PC-9 (cell line): Measurements from ENCODE around the gene ACYP2.

Experiments
- EZH2 ChIP-seq: fragments of 200-600 bp; sonication (generic); IDR thresholded peaks from 2 replicates; pipeline ENCODE4 v1.8.0; 2017; ENCODE audit warnings: antibody characterized with exemption, low read depth
- TF ChIP-seq, protein P1 (sequence below): fragments of 200-600 bp; sonication (generic); conservative IDR thresholded peaks from 2 replicates; pipeline ENCODE4 v1.6.1; 2017; ENCODE audit warnings: mixed run types, antibody characterized with exemption, mild to moderate bottlenecking, moderate library complexity

- TF ChIP-seq, protein P1, sequence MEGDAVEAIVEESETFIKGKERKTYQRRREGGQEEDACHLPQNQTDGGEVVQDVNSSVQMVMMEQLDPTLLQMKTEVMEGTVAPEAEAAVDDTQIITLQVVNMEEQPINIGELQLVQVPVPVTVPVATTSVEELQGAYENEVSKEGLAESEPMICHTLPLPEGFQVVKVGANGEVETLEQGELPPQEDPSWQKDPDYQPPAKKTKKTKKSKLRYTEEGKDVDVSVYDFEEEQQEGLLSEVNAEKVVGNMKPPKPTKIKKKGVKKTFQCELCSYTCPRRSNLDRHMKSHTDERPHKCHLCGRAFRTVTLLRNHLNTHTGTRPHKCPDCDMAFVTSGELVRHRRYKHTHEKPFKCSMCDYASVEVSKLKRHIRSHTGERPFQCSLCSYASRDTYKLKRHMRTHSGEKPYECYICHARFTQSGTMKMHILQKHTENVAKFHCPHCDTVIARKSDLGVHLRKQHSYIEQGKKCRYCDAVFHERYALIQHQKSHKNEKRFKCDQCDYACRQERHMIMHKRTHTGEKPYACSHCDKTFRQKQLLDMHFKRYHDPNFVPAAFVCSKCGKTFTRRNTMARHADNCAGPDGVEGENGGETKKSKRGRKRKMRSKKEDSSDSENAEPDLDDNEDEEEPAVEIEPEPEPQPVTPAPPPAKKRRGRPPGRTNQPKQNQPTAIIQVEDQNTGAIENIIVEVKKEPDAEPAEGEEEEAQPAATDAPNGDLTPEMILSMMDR = no peak
- no peak for TF ChIP-seq EZH2
Observed at GRCh38 chr2:54313147-54313546, 197.7 kb downstream of the ACYP2 start.
